Epidermal melanocyte (primary cell): ENCODE data around the gene CASP1.
"Not testable (repeated sequence)": the region's sequence is repeated elsewhere in the genome, so short reads cannot be mapped to it uniquely, and the experiment has no call there.

ENCODE experiments used
- DNase-seq: peaks from one replicate; pipeline ENCODE4 v3.0.0; 2011; ENCODE audit warnings: low spot score; ENCODE audit not compliant: insufficient read length

Gene CASP1

DNA sequence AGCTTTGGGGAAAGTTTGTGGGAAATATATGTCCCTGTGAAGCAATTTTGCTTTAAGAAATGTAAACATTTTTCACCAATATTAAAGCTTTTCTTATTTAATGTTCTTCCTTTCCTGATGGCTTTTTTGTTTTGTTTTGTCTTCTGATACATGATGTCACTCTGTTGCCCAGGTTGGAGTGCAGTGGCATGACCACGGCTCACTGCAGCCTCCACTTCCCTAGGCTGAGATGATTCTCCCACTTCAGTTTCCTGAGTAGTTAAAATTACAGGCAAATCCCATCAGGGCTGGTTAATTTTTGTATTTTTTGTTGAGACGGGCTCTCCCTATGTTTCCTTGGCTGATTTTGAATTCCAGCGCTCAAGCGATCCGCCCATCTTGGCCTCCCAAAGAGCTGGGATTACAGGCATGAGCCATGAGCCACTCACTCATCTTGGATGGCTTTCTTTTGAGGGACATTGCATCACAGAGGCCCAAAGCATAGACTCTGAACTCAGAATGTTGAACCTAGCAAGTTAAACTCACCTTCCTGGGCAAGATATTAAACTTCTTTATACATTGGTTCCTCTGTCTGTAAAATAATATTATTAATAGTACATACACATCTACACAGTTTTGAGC lies 10.8 kb upstream of the CASP1 start:
- DNase-seq, result no peak

- DNase-seq, result not testable (repeated sequence)
Observed at GRCh38 chr11:105044557-105045524, 9.9 kb upstream of the CASP1 start, which contains the start of gene CARD16. Gene CARD16 (minus strand): TSS chr11:105045335. CDS start chr11:105045297, 38 bp downstream.

GRCh38 chr11:105042178-105042577 lies 7.2 kb upstream of the CASP1 start:
- DNase-seq, result no peak

DNA sequence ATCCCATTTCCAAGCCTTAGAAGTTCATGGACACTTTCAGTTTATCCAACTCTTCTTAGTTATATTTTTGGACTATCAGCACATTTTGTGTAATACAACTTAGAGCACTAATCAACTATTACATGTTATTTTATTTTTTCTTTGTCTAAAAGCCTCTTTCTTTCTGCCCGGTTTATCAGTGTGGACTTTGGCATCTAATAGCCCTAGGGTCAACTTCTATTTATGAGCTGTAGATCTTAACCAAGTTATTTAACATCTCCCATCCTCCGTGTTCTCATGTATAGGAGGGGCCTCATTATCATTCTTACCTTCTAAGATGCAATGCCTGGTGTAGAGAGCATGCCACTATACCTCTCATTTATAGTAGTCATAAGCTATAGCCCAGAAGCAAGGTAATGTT lies 5.8 kb upstream of the CASP1 start:
- DNase-seq, result no peak

- DNase-seq, result not testable (repeated sequence)
Observed at GRCh38 chr11:105034388-105034787, 556 bp downstream of the CASP1 start.

DNA sequence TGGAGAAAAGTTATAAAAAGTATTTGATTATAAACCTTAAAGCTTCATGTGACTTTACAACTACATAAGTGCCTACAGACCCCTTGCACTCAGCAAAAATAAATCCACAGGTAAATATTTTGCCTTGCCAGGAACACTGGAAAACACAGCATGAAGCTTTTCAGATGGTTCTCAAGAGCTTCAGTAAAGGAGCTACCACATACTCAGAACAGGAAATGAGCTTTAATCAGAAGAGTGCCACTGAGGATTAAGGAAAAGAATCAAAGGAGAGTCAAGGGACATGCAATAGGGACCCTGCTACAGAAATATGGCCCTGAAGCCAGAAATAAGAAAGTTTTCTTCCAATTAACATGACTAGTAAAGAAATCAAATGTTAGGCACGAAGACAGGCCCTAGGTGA lies 1.2 kb downstream of the CASP1 start:
- no peak for DNase-seq

DNA sequence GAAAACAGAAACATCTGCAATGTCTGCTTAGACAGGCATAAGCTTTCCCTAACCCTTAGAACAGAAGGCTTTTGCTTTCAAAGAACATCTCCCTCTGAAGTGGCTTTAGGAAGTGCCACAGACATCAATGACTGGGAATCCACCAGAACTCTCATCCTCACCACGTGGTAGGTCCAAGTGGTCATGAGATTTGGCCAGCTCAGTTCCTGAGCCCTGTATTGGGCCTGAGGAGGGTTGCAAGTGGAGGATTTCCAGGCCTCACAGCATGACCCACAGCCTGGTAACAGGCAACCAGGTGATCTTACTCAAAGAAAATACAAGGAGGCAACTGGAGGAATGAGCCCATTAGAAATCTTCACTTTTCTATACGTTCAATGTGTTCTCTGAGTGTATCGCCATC lies 1.6 kb downstream of the CASP1 start:
- DNase-seq, result no peak

DNA sequence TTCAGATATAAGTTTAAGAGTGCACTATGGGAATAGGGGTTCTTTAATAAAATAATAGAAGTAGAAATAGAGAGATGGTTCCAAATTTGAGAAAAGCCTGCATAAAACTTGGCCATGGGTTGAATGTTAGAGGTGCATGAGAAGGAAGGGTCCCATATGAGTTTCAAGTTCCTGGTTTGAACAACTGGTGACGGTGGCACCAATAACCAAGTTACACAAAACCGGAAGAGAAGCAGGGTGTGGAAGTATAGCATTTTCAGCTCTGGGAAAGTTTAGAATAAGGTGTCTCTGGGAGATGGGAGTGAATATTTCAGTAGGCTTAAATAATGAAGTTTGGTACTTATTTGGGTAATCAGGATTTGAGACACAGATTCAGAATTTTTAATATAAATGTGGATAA lies 2.4 kb downstream of the CASP1 start:
- DNase-seq, result no peak

- no peak for DNase-seq
Observed at GRCh38 chr11:105027678-105028077, 7.3 kb downstream of the CASP1 start.

DNA sequence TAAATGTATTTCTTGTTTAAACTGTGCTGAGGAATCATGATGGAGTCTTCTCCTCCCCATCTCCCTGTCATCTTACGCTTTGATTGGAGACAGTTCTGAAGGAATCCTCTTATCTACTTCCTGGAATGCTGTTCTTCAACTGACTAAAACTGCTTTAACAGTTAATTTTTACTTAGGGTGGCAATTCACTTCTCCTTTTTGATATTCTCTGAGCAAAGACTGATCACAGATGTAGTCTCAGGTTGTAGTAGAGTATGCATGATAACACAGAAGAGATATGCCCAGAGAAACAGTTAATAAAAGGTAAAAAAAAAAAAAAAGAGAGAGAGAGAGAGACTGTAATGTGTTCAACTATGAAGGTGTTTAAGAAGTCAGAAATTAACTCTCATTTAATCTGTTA lies 10.6 kb downstream of the CASP1 start:
- DNase-seq, result no peak

- DNase-seq, result no peak
Observed at GRCh38 chr11:105023003-105023402, 11.9 kb downstream of the CASP1 start, which contains the start of gene CASP5. Gene CASP5 (minus strand): TSS chr11:105023168. CDS start chr11:105023136, 32 bp downstream.

- no peak for DNase-seq
Observed at GRCh38 chr11:105022527-105022926, 12.4 kb downstream of the CASP1 start.

DNA sequence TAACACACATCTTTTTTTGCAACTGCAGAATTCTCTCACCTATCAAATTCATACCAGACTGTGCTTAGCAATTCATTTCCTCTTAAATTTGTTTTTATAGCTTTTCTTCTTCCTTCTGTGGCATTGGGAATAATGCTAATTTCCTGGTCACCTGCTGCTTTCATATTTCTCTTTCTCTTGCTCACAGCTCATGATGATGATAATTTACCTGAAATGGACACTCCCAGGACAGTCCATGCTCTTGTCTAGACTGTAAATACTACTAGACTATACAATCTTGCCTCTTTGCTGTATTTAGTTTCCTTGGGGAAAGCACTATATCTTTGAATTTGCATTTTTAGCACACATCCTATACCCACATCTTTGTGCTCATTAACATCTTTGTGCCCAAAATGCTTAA lies 27.5 kb downstream of the CASP1 start:
- DNase-seq, result no peak

- no peak for DNase-seq
Observed at GRCh38 chr11:105005451-105005845, 29.5 kb downstream of the CASP1 start.

DNA sequence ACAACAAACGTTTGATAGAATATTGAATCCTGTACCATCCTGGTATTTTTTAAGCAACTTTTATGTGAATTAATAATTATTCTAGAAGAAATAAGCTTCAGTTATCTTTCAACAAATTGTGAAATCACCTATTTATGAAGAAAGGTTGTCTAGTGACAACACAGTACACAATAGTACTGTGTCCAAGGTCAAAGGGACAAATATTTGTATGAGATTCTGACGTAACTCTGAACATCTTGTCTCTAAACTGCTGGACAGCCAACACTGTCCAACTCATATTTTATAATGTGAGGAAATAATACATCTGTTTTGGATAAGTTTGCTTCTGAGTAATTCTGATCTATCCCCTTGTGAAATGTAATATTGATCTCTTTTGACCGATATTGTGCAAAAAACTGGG lies 30.9 kb downstream of the CASP1 start:
- DNase-seq, result no peak

- DNase-seq, result no peak
Observed at GRCh38 chr11:105003151-105003550, 31.8 kb downstream of the CASP1 start.

DNA sequence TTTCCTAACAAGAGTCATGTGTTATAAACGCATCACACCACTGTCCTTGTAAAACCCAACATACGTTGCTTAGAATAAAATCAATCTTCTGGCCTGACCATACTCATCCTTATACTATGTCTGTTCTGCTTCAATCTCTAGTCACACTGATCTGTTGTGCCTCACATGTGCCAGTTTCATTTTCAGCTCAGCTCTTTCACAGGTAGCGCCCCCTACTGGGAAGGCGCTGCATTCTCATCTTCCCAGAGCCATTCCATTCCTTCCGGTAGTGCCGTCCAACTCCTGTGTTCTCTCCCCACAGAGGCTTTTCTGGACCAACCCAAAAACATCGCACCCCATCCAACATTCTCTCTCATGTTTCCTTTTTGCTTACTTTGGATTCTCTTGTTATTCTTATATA lies 34.1 kb downstream of the CASP1 start:
- no peak for DNase-seq

DNA sequence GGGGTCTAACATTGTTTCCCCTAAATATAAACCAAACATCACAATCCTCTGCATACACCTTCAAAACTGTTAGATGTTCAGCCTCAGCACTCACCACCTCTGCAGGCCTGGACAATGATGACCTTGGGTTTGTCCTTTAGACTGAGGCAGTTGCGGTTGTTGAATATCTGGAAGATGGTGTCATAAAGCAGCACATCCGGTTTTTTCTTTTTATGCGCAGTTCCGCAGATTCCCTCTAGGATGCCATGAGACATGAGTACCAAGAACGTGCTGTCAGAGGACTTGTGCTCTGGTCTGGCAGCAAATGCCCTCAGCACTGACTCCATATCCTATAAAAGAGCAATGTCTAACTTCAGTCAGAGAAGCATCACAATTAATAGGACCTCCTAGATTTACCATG lies 34.8 kb downstream of the CASP1 start:
- DNase-seq, result no peak

GRCh38 chr11:104999721-105000120 lies 35.2 kb downstream of the CASP1 start:
- no peak for DNase-seq

GRCh38 chr11:104997288-104997687 lies 37.7 kb downstream of the CASP1 start:
- no peak for DNase-seq

DNA sequence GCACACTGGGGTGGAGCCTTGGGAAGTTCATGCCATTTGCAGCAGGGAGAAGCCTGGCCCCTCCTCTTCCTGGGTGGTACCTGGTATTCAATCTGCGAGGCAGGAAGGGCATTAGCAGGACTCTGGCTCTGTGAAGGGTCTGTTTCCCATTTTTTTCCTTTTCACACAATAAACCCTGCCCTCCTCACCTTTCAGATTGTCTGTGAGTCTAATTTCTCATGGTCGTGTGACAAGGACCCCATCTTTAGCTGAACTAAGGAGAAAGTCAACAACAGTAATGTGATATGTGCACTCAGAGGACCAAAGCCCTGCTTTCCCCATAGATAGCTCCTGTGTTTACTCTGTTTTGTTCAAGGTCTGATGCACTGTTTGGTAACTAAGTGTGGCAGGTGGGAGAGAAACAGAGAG lies 39.9 kb downstream of the CASP1 start:
- no peak for DNase-seq

DNA sequence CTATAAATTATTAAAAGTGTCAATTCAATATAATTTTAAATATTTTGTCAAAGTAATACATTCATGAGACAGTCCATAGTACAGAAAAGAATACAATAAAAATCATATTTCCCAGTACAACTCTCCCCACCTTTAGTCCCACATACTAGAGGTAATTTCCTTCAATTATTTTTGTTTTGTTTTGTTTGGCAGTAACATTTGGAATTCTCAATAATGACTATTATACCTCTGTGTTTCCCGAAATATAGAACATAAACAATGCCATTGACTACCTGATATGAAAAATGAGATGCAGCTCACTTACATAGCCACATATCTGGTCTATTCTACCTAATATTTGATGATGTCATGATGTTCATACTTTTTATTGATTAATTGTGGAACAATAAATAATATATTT lies 42.2 kb downstream of the CASP1 start:
- DNase-seq, result no peak

DNA sequence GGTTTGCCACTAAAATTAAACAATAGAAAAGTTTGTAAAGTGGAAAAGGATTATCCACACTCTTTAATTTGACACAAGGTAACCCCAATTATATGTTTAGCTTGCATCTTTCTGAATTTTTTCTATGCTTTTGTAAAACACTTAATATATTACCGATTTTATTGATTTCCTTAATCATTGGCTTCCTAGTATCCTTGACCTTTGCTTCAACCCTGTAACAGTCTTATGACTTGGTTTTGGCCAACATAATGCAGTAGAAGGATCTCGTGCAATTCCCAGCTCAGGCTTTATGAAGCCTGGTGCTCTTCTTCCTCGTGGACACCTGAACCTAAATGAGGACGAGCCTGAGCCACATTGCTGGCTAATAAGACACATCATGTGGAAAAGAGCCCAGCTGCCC lies 43.0 kb downstream of the CASP1 start:
- no peak for DNase-seq
